ENCODE measurements around the gene ANKS4B. TPM values are rescaled to one million over a fixed set of nuclear protein-coding genes. Genes with fewer than 3 reads are reported as not detected.

ANKS4B gene
- total RNA-seq, result not detected in 2 replicates

GRCh38 chr16:21233521-21234150 lies at the start of gene ANKS4B:
TSS of gene ANKS4B (plus strand) at chr16:21233699. CDS start at chr16:21233738, 39 bp downstream.

GRCh38 chr16:21211486-21211885 lies 22.0 kb upstream of the ANKS4B start, which contains the start of gene ZP2:
TSS of gene ZP2 (minus strand) at chr16:21211574. CDS start at chr16:21211547, 27 bp downstream.

GRCh38 chr16:21277927-21278706 lies 44.6 kb downstream of the ANKS4B start, which contains the start of gene CRYM:
TSS of gene CRYM (minus strand) at chr16:21278290. CDS start at chr16:21278251, 39 bp downstream.

Other genes with a start within 250 kb of the ANKS4B start
- not detected in 2 replicates for gene DNAH3, start 82.9 kb upstream of the ANKS4B start, total RNA-seq
- 43.5 and 98.4 TPM in 2 replicates for gene LDAF1, start 75.0 kb upstream of the ANKS4B start, total RNA-seq
- not detected in 2 replicates for gene ZP2, start 22.1 kb upstream of the ANKS4B start, total RNA-seq
- gene CRYM, start 44.6 kb downstream of the ANKS4B start, total RNA-seq, result 0.28 TPM in 1 of 2 replicates, not detected in the other